Neural cell (in vitro differentiated cells): ENCODE results near the gene PRSS27.

ENCODE experiments used
- CTCF ChIP-seq: fragments of 450-650 bp; IDR thresholded peaks from 2 replicates; pipeline ENCODE4 v1.5.1; 2014; ENCODE audit warnings: antibody characterized with exemption, mild to moderate bottlenecking, moderate library complexity; ENCODE audit not compliant: poor library complexity, severe bottlenecking
- EZH2 ChIP-seq: fragments of 200-600, 300-800 bp; shearing (Covaris generic), sonication (generic); IDR thresholded peaks from 2 replicates; pipeline ENCODE4 v1.6.1; 2014; ENCODE audit warnings: antibody characterized with exemption, low read length, borderline replicate concordance, mild to moderate bottlenecking; ENCODE audit not compliant: insufficient read depth, poor library complexity, severe bottlenecking
- POLR2AphosphoS5 ChIP-seq: IDR thresholded peaks from 2 replicates; pipeline ENCODE4 v1.6.1; 2012
- REST ChIP-seq: IDR thresholded peaks from 2 replicates; pipeline ENCODE4 v1.6.1; 2012; ENCODE audit warnings: borderline replicate concordance
- SMC3 ChIP-seq: fragments of 450-650 bp; conservative IDR thresholded peaks from 2 replicates; pipeline ENCODE4 v1.6.1; 2014; ENCODE audit warnings: antibody characterized with exemption, mild to moderate bottlenecking, moderate library complexity; ENCODE audit not compliant: poor library complexity

- TF ChIP-seq POLR2AphosphoS5 (no peak), EZH2 (no peak), REST (no peak), CTCF (no peak), SMC3 (no peak)
Observed at GRCh38 chr16:2751577-2752034, 31.6 kb upstream of the PRSS27 start.
